Heart left ventricle (tissue), 16 donors: ENCODE results near the gene NELL1. TPM values are rescaled to one million over a fixed set of nuclear protein-coding genes. Genes with fewer than 3 reads are reported as not detected.

Source experiments
- ATAC-seq, 4 donors: fragments of 200-7000 bp; cut with Tn5 transposase; one replicate each; pipeline ENCODE4 v1.9.1; 2020 to 2022; ENCODE audit warnings: moderate library complexity in 4 of 4, mild to moderate bottlenecking in 3 of 4, moderate number of reproducible peaks in 1 of 4
- DNase-seq, 5 donors: peaks; one replicate each; pipeline ENCODE4 v3.0.0-alpha.2; 2020
- H3K27ac ChIP-seq, 12 donors: fragments of 200-600 bp; sonication (generic) in 4 of 12; one replicate each; pipeline versions ENCODE4 v1.5.0 to v1.8.0; 2016 to 2022; ENCODE audit warnings: mild to moderate bottlenecking in 2 of 12
- H3K27me3 ChIP-seq, 9 donors: fragments of 200-600 bp; sonication (generic) in 2 of 9; one replicate each; pipeline versions ENCODE4 v1.5.1 to v1.8.0; 2016 to 2022; ENCODE audit warnings: mild to moderate bottlenecking in 3 of 9
- H3K36me3 ChIP-seq, 9 donors: fragments of 200-600 bp; sonication (generic) in 2 of 9; one replicate each; pipeline versions ENCODE4 v1.5.0 to v1.8.0; 2018 to 2022; ENCODE audit warnings: mild to moderate bottlenecking in 2 of 9
- H3K4me1 ChIP-seq, 12 donors: fragments of 200-600 bp; sonication (generic) in 4 of 12; one replicate each; pipeline versions ENCODE4 v1.5.0 to v1.8.0; 2016 to 2022; ENCODE audit warnings: mild to moderate bottlenecking in 3 of 12
- H3K4me3 ChIP-seq, 12 donors: fragments of 200-600 bp; sonication (generic) in 4 of 12; one replicate each; pipeline versions ENCODE4 v1.5.0 to v1.8.0; 2017 to 2022; ENCODE audit warnings: mild to moderate bottlenecking in 9 of 12, moderate library complexity in 4 of 12
- H3K9me3 ChIP-seq, 12 donors: fragments of 200-600 bp; sonication (generic) in 4 of 12; one replicate each; pipeline versions ENCODE4 v1.5.0 to v1.8.0; 2016 to 2022; ENCODE audit warnings: mild to moderate bottlenecking in 1 of 12
- CTCF ChIP-seq, 12 donors: fragments of 200-600 bp; sonication (generic) in 4 of 12; IDR thresholded peaks; one replicate each; pipeline versions ENCODE4 v1.5.0 to v1.8.0; 2018 to 2022; ENCODE audit warnings: antibody characterized with exemption in 12 of 12, mild to moderate bottlenecking in 5 of 12
- POLR2A ChIP-seq, 2 donors: fragments of 450-650 bp; IDR thresholded peaks; one replicate each; pipeline ENCODE4 v1.6.1; 2017; ENCODE audit warnings: antibody characterized with exemption in 2 of 2, mild to moderate bottlenecking in 2 of 2, moderate library complexity in 2 of 2
- WGBS, 4 donors: extraction: QIAGEN DNeasy Blood & Tissue Kit in 2 of 4; methylation state at CpG; one replicate each; pipeline versions ENCODE4 v1.1.5 to v1.1.7; 2013 to 2018; 5-methylcytosine and 5-hydroxymethylcytosine counted together
- intact Hi-C, 10 donors: fragments of 100-400 bp; cut with DNase I; formaldehyde crosslinking; loops; one replicate each; pipeline versions ENCODE4 v1.11.1 to v1.14.2; 2022
- polyA plus RNA-seq, 2 donors: library from polyadenylated mRNA; stranded (reverse); fragments of 200-250 nt; gene quantifications; one replicate each; pipeline ENCODE4 v1.2.3, GENCODE V29; 2013
- total RNA-seq, 9 donors: library from RNA; depleted of rRNA in 2 of 9; stranded (reverse); fragments of >200 nt in 2 of 9; fragmentation: NEBNext Ultra II Directional in 3 of 9; extraction: Animal tissue kit (Norgen Biotek cat#: 25700) in 3 of 9; gene quantifications; one replicate each; pipeline versions ENCODE4 v1.1.0 to v1.2.4, GENCODE V29; 2016 to 2023
- donor health status: ischemic (EF 13 %, LVEDD 7.1; RV severe dilation, severe dysfunction).
- donor health status: healthy with polysubstance abuse.
- donor health status: DM: no; HTN: yes; CAD: no.
- donor health status: DM: no; HTN: no; CAD: no.
- donor health status: ischemic (EF 25% LVEDD 6.9; RV normal size, moderate dysfunction).
- donor health status: ischemic (EF 25% LVEDD 5.7; RV mildly dilated, moderate dysfunction).
- donor health status: healthy.
- donor health status: DM: yes; HTN: yes; CAD: no.
- donor health status: ischemic (EF 35%, LVEDD 5.7; RV mildly dilated, moderate dysfunction).
- donor health status: nonischemic (EF 11% LVEDD 7.7; RV severe dilation, severe dysfunction).
- donor health status: DM: yes; HTN: yes; CAD: no.
- donor health status: PGD.
- donor health status: ischemic (EF 29% LVEDD 5.4; RV normal size, mild dysfunction).
- donor health status: nonischemic (EF 23%, LVEDD 6.1; RV moderate dilation, normal function).

NELL1 gene
- total and polyA plus RNA-seq, 11 donors: 1.6 TPM; not detected in 10

DNA sequence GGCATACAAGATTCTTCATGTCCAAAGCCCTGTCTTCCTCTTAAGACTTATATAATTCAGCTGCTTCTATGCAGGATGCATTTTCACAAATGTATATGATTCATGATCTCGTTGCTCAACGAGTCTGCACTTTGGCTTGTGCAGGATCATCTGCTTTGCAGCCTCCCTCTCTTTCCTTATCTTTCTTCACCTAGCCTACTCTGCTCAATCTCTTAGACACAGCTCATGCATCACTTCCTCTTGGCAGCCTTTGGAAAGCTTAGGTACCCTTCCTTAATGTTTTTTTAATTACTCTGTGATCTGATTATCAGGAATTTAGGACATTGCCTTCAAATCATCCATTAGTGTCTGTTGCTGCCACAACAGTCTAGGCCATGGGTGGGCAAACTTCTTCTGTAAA, 673.8 kb downstream of the NELL1 start:
- 10 to 27% (median 16%) methylated on average over 2 of the region's 2 CpGs for WGBS, 4 donors
- H3K9me3 ChIP-seq: no peaks in the 10 kb centered on the region
- H3K27me3 ChIP-seq: no peaks in the 10 kb centered on the region
- no peak for DNase-seq
- intact Hi-C loops: no loop called here
- H3K4me3 ChIP-seq: no peak overlapping the region
- ATAC-seq: no peak
- TF ChIP-seq POLR2A (IDR thresholded peaks at IDR 0.05) (no peak), CTCF (IDR thresholded peaks at IDR 0.05) (no peak)
- no peaks in the 10 kb centered on the region for H3K36me3 ChIP-seq
- H3K4me1 ChIP-seq: no peaks in the 10 kb centered on the region
- no peak overlapping the region for H3K27ac ChIP-seq

- no peak for ATAC-seq
- intact Hi-C loops: no loop called here
These were observed 677.0 kb downstream of the NELL1 start for GRCh38 chr11:21346361-21346760.

GRCh38 chr11:21350613-21351012, 681.2 kb downstream of the NELL1 start:
- TF ChIP-seq CTCF (IDR thresholded peaks at IDR 0.05) (no peak), POLR2A (IDR thresholded peaks at IDR 0.05) (no peak)
- H3K27ac ChIP-seq: no peak overlapping the region
- H3K4me3 ChIP-seq: no peak overlapping the region
- peaks cover 0 to 2% (median 0%) of the 10 kb centered on the region in 12 donors for H3K9me3 ChIP-seq
- no peak for ATAC-seq
- no peaks in the 10 kb centered on the region for H3K36me3 ChIP-seq
- H3K27me3 ChIP-seq: no peaks in the 10 kb centered on the region
- no peaks in the 10 kb centered on the region for H3K4me1 ChIP-seq
- DNase-seq: no peak
- intact Hi-C loops: no loop called here
- WGBS, 4 donors: 80 to 90% (median 84%) methylated on average over 2 of the region's 2 CpGs

More at GRCh38 chr11:21346361-21346760, 677.0 kb downstream of the NELL1 start:
- Histone ChIP-seq H3K9me3 (no peaks in the 10 kb centered on the region), H3K4me1 (no peaks in the 10 kb centered on the region), H3K27ac (no peak overlapping the region), H3K36me3 (no peaks in the 10 kb centered on the region), H3K27me3 (no peaks in the 10 kb centered on the region), H3K4me3 (no peak overlapping the region)
- DNase-seq: no peak
- no peak for TF ChIP-seq CTCF (IDR thresholded peaks at IDR 0.05)
- TF ChIP-seq POLR2A (IDR thresholded peaks at IDR 0.05): no peak

DNA sequence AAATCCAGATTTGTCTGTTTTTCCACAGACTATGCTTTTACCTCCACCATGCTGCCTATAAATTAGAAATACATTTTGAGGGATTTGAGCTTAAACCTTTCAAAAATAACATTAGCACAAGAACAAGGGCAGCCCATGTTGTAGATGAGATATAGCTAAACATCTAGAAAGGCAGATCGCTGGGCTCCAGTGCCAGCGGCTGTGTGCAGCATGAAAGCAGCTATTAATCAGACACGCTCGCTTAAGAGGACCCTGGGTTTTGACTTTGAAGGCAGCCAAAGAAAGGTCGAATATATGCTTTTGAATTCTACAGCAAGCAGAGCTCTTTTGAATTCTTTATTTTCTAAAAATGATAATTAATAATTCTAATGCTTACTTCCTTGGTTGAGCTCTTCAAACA, 684.0 kb downstream of the NELL1 start:
- DNase-seq: no peak
- no peak for TF ChIP-seq POLR2A (IDR thresholded peaks at IDR 0.05)
- no peak for TF ChIP-seq CTCF (IDR thresholded peaks at IDR 0.05)
- Histone ChIP-seq H3K27ac (no peak overlapping the region), H3K36me3 (no peaks in the 10 kb centered on the region), H3K4me3 (no peak overlapping the region), H3K4me1 (no peaks in the 10 kb centered on the region), H3K27me3 (no peaks in the 10 kb centered on the region), H3K9me3 (peaks cover 0 to 2% (median 0%) of the 10 kb centered on the region in 12 donors)
- intact Hi-C loops: no loop called here
- 56 to 73% (median 60%) methylated on average over 5 of the region's 5 CpGs for WGBS, 4 donors
- ATAC-seq: no peak
